ENCODE data around the gene CNNM1.

Gene CNNM1

DNA sequence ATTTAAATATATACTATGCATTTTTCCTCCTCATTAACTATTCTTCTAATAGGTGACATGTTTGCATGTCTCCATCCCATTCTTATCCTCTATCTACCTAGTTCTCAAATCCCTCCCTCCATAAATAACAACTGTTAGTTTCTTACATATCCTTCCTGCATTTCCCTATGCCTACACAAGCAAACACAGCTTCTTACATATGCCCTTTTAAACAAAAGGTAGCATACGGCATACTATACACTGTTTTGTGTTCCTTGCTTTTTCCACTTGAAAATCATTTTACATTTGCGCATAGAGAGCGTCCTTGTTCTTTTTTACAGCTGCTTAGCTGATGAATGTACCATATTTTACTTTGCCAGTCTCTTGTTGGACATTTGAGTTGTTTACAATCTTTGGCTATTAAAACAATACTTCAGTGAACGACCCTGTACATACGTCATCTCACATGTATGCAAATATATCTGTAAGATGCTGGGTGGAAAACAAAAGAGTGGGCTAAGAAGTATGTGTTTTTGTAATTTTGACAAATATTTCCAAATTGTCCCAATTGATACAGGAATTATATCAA, 93.5 kb downstream of the CNNM1 start:
- DNase-seq = no peak

DNA sequence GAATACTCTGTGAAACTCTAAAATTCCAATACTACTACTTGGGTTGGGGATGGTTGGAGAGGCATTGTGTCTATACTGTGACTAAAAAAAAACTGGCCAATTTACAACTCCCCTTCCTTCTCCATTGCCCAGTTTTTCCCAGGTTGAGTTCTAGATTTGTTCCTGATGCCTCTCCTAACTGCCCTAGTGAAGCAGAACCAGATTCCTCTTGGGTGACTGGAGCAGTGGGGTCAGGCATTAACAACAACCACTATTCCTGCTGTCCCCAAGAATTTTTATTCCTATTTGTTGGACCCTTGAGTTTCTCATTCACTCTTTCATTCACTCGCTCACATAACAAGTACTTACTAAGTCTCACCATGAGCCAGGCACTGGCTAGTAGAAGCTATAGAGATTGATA, 95.5 kb downstream of the CNNM1 start:
- DNase-seq = no peak

DNA sequence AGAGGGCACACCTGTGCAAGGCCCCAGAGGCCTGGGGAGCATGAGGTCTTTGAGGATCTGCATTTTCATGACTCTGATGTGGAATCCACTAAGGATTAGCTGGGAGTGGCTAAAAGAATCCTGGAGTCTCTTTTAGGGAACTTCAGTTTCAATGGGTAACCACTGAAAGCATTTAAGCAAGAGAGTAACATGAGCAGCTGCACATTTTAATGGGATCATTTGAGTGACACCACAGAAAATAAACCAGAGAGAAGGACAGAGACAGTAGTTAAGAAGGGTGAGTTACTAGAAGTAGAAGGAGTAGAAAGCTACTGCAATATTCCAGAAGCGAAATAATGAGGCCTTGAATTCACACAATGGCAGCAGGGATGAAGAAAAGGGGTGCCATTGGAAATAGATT, 96.0 kb downstream of the CNNM1 start:
- DNase-seq = no peak

DNA sequence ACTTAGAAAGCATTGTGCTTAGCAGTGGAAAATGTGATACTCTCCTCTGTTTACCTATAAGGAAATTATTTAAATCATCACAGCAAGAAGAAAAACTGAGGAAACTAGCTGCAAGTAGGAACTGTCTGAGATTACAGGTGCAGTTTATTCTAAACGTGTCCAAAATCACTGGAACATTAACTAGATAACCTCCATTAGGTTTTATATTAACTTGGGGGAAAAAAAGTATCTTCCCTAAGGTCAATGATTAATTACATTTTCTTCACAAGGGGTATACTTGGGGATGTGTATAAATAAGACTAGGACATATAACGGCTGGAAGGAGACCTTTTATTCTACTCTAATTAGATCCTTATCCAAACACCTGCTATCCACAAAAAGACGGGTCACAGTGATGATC, 97.5 kb downstream of the CNNM1 start:
- DNase-seq = no peak

DNA sequence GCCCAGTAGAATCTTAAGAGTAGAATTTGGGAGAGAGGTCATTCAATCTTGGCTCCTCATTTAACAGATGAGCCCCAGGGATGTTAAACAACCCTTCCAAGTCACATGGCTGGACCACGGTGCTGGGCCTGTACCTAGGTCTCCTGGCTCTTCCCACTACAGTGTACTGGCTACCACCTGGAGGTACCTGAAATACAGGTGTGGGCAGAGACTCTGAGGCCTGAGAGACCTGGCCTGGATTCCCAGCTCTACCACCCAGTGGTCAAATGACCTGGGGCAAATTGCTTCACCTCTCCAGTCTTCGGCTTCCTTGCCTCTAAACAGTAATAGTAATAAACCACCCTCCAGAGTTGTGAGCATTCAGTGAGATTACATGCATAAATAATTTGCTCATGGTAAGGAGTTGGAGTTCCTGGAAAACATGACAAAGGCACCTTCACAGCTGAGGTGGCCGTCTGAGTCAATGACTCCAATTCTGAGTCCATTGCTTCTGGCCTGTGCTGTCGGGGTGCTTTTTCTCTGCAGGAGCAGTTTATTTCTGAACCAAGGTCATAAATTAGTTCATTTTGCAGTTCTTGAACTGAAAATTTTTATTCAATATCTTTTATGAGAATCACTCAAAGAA, 98.5 kb downstream of the CNNM1 start:
- DNase-seq = no peak

DNA sequence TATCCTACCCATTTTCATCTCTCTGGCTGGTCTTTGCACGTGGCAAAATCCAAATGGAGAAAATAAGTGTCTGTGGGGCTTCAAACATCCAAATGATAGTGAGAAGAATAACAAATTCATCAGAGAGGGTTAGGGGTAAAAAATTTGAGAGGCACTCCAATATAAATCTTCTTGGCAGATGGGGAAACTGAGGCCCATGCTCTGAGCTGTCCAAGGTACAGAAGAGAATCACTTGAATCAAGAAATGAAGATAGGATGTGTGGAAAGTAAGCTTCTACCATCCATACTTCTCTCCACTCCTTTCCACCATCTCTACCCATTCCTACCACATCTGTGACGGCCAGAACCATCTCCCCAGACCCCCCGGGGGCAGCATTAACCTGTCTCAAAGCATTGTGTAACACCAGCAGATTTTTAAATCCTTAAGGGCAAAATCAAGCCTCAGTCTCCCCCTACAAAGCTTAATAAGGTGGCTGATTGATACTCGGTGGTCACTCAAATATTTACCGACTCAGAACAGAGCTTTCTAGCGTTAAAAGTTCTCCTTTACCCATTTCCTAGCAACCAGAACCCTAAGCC, 100.5 kb downstream of the CNNM1 start:
- no peak for DNase-seq

DNA sequence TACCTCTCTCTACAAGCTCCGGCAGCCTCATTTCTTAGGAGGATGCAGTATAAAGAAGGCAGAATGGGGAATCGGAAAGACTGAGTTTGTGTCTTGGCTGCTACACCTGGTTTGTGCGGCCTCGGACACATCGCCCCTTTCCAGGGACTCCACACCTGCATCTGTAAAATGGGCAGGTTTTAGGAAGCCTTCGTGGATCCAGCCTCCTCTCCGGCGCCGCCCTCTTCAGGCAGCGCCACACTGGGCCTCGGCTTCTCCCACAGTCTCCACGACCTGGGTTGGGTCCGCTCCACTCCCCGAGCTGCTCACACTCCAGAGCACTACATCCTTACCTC, 100.9 kb downstream of the CNNM1 start:
- DNase-seq = no peak

DNA sequence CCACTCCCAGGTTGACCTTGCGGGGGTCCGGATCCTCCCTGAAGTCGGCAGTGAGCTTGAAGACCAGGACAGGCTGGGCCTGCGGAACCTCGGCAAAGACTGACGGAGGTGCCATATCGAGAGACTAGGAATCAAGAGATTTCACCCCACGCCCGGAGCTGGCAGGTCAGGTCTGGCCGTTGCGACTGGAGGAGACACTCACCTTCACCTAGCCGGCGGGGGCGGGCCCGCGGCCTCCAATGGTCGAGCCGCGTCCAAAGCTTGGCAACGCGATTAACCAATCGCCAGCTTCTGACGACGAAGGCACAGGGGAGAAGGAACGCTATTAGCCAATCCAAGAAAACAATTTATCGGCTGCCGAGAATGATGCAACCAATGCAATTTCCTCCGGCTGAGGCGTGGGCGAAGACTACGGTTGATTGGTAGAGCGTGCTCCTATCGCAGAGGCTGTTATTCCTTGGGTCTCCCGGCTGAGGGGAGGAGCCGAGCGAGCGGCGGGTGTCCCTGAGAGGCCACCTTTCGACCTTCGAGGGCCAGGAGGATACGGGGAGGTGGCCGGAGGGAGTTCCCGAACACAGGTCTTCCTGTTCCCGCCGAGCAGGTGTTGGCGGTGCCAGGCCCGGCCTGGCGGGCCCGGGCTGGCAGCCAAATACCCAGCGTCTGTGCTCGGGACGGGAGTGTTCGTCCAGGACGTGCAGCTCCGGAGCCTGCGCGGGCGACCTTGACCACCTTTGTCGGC, 101.5 kb downstream of the CNNM1 start, which contains the start of gene GOT1:
Gene GOT1, minus strand, starts transcription at position 174 of the 739 bp plus-strand sequence. Its CDS starts 59 bp downstream, at position 115.
- DNase-seq = peak; percentile 93 to 98 (median 95)

DNA sequence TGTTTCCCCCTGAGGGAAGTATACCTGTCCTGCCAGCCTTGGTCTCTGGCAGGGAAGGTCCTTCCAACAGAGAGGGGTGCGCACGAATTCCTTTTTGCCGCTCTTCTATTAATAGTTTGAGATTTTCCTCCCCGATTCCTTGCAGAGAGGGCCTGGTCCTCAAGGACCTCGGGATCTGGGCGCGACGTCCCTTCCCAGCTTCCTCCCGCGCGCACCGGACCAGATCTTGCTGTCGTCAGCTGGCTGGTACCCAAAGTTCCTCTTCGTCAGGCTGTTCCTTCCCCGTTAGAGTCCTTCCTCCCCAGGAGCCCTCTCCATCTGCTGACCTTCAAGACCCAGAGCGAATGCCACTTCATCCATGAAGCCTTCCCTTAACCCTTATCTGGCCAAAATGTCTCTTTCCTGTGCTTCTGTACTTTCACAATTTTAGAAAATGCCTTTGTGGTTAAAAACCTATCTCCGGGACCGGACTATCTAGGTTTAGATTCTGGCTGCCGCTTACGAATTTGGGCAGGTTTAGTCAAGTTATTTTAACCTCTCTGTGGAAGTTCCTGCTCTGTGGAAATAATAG, 102.1 kb downstream of the CNNM1 start:
- peak in 1 of 3 experiments; percentile 66 for DNase-seq

DNA sequence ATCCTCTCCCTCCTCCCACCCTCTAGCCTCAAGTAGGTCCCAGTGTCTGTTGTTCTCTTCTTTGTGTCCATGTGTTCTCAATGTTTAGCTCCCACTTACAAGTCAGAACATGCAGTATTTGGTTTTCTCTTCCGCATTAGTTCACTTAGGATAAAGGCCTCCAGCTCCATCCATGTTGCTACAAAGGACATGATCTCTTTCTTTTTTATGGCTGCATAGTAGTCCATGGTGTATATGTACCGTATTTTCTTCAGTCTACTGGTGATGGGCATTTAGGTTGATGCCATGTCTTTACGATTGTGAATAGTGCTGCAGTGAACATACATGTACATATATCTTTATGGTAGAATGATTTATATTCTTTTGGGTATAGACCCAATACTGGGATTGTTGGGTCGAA, 102.9 kb downstream of the CNNM1 start:
- no peak for DNase-seq

DNA sequence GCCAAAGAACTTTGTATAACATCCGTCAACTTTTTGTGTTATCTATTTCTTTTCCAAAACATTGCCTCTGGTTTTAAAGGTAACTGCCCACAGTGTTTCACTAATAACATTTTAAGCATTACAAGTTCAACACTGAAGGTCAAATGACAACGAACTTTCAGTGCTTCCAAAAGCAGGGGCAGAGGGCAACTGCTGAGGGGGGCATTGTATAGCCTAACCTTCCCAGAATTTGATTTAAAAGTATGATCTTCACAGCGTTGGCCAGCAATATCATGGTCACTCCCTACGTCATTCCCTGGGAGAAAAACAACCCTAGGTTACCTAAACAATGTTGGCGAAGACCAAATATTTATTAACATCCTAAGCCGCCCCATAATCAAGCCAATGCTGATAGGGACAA, 103.7 kb downstream of the CNNM1 start:
- no peak for DNase-seq

DNA sequence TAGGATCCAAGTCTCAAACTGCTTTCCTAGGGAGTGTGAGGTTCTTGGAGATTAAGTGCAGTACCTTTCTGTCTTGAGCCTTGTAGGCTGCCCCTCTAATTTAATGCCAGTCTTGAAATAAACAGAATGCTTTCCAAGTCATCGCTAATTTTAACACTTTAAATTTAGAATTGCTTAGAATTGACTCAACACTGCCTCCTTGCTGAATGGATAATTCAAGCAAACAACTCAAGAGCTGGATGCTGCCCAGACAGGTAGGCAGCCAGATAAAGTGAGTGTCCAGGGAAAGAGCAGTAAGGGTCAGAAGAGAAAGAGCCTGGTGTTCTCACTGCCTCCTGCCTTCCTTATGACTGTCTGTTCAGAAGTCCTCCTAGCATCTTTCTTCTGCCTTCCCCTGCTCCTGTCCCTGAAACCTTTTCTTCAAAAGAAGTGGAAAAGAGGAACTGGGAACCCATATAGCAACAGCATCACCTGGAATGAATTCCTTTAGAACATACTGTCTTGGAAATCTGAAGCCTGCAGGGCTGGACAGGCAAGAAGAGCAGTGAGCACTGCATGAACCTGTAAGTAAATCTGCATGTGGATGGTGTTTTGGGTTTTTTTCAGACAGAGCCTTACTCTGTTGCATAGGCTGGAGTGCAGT, 104.3 kb downstream of the CNNM1 start:
- no peak for DNase-seq

DNA sequence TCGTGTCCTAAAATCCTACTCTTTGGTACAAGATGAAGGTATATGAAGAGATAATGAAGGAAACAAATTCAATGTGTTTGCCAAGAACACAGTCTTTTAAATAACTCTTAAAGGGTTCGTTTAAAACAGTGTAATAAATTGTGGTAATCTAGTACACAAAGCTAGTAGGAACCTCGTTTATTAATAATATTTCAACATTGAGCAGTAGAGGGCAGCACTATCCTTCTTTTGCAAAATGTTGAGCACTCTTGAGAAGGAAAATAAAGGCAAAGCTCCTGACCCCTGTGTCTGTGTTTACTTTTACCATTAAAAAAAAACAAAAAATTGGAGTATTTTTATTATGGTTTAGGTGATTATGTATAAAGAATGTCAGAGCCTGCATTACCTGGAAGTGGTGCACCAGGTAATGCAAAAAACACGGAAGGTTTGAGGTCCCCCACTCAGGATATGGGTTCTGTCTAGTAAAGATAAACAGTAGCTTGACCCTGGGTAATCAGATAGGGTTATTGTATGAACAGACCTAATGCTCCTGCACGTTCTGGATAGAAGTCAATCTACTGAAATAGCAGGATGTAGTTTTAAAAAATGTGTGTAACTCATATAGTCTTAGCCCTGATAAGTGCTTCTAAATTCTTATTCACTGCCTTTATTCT, 107.0 kb downstream of the CNNM1 start:
- peak in 2 of 3 experiments; percentile 63 to 71 for DNase-seq

DNA sequence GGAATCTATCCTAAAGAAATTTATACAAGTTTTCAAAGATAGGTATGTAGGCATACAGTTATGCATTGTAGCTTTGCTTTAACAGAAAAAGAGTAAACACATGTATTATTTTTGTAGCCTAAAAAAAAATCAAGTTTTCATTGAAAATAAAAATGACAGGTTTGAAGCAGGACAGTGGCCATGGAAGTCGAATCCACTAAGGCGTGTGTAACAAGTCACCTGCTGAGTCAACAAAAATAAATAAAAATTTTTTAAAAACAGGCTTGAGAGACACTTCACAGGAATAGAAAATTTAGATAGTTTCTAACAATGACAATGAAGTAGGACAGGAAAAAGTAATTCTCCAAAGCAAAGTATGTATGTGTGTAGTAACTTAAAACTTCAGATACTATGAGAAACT, 109.7 kb downstream of the CNNM1 start:
- no peak for DNase-seq

DNA sequence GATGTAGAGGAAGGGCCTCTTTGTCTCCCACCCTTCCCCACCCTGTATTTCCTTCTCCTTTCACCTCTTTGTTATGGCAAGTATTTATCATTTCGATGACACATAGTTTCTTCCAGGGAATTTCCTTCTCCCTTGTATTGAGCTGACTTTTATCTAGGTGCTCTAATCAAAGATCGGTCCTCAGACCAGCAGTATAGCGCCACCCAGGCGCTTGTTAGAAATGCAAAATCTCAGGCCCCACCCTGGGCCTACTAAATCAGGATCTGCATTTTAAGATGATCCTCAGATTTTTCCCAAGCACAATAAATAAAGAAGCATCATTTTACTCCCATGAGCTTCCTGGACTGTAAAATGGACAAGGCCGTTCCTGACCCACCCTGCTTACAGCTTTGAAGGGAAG, 113.2 kb downstream of the CNNM1 start:
- DNase-seq = no peak

DNA sequence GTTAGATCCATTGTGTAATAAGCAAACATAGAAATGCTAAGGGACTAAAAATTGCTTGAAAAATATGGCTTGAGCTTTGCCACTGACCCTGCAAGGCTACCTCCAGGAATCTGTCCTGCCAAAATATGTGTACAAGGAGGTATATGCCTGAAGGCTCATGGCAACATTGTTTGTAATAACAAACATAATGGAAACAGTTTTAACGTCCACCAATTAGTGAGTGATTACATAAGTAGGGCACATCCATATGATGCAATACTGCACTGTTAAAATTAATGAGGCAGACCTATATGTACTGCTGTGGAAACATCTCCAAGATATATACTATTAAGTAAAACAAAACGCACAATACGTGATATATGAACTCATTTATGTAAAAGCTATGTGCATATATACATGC, 114.3 kb downstream of the CNNM1 start:
- DNase-seq = no peak

All from NCI-H1417 (cell line).